Testis (tissue), 2 donors: ENCODE measurements around the gene SMARCE1.

Experiments
- CTCF ChIP-seq, 3 experiments: fragments of 450-650 bp in 2 of 3; fragments of 200-600 bp in 1 of 3; sonication (generic) in 1 of 3; IDR thresholded peaks; one replicate each; pipeline ENCODE4 v1.5.1; 2016 to 2019; ENCODE audit warnings: antibody characterized with exemption in 3 of 3, mild to moderate bottlenecking in 2 of 3, moderate library complexity in 1 of 3
- POLR2A ChIP-seq: fragments of 450-650 bp; IDR thresholded peaks from one replicate; pipeline ENCODE4 v1.6.1; 2017; ENCODE audit warnings: antibody characterized with exemption, mild to moderate bottlenecking, moderate library complexity

- TF ChIP-seq POLR2A (no peak), CTCF (IDR thresholded peaks at IDR 0.05) (no peak)
Observed at GRCh38 chr17:40576113-40576740, 71.4 kb downstream of the SMARCE1 start.
